KMS-11 (cell line): ENCODE results near the gene ALPK1.

ENCODE experiments used
- H2AFZ ChIP-seq: fragments of 200-600 bp; sonication (generic); 2 replicates; pipeline ENCODE4 v1.6.1; 2016; ENCODE audit warnings: antibody characterized with exemption, mixed run types, low read depth
- H3K27ac ChIP-seq: fragments of 200-600 bp; sonication (generic); 2 replicates; pipeline ENCODE4 v1.6.1; 2016; ENCODE audit warnings: mild to moderate bottlenecking, mixed run types
- H3K27me3 ChIP-seq: fragments of 200-600 bp; sonication (generic); 2 replicates; pipeline ENCODE4 v1.6.1; 2017; ENCODE audit warnings: mild to moderate bottlenecking, low read depth, mixed run types, moderate library complexity; ENCODE audit not compliant: insufficient read depth
- H3K36me3 ChIP-seq: fragments of 200-600 bp; sonication (generic); 2 replicates; pipeline ENCODE4 v1.6.1; 2017; ENCODE audit warnings: mild to moderate bottlenecking, mixed run types; ENCODE audit not compliant: insufficient read depth
- H3K4me1 ChIP-seq: fragments of 200-600 bp; sonication (generic); 2 replicates; pipeline ENCODE4 v1.6.1; 2016; ENCODE audit warnings: mild to moderate bottlenecking, low read depth, mixed run types; ENCODE audit not compliant: poor library complexity, severe bottlenecking
- H3K4me2 ChIP-seq: fragments of 200-600 bp; sonication (generic); 2 replicates; pipeline ENCODE4 v1.7.0; 2016; ENCODE audit warnings: mild to moderate bottlenecking, mixed run types
- H3K4me3 ChIP-seq: fragments of 200-600 bp; sonication (generic); IDR thresholded peaks from 2 replicates; pipeline ENCODE4 v1.6.1; 2017; ENCODE audit warnings: low read depth, low read length, mixed read lengths; ENCODE audit not compliant: insufficient read depth
- H3K79me2 ChIP-seq: fragments of 200-600 bp; sonication (generic); 2 replicates; pipeline ENCODE4 v1.6.1; 2016; ENCODE audit warnings: low read depth, mixed run types; ENCODE audit not compliant: insufficient read depth
- H3K9ac ChIP-seq: fragments of 200-600 bp; sonication (generic); 2 replicates; pipeline ENCODE4 v1.6.1; 2016; ENCODE audit warnings: mild to moderate bottlenecking, mixed run types
- H4K20me1 ChIP-seq: fragments of 200-600 bp; sonication (generic); 2 replicates; pipeline ENCODE4 v1.6.1; 2016; ENCODE audit warnings: mild to moderate bottlenecking, mixed run types; ENCODE audit not compliant: insufficient read depth
- TF ChIP-seq, protein P1 (sequence below): fragments of 200-600 bp; sonication (generic); conservative IDR thresholded peaks from 2 replicates; pipeline ENCODE4 v1.6.1; 2017; ENCODE audit warnings: low read depth, mild to moderate bottlenecking, antibody characterized with exemption, low read length, moderate library complexity, mixed read lengths

Gene ALPK1

DNA sequence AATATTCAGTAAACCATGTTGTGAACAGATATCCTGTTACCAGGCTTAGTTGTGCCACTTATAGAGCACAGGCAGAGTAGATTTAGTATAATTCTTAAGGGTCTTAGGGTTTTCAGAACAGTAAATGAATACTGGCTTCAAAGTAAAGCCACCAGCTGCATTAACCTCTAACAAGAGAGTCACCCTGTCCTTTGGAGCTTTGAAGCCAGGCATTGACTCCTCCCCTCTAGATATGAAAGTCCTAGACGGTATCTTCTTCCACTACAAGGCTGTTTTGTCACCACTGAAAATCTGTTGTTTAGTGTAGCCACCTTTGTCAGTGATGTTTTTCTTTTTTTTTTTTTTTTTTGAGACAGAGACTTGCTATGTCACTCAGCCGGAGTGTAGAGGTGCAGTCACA lies 77.7 kb downstream of the ALPK1 start:
- H3K4me3 ChIP-seq = no peak overlapping the region
- H3K79me2 ChIP-seq = no peaks in the 10 kb centered on the region
- H3K27me3 ChIP-seq = no peaks in the 10 kb centered on the region
- TF ChIP-seq, protein P1, sequence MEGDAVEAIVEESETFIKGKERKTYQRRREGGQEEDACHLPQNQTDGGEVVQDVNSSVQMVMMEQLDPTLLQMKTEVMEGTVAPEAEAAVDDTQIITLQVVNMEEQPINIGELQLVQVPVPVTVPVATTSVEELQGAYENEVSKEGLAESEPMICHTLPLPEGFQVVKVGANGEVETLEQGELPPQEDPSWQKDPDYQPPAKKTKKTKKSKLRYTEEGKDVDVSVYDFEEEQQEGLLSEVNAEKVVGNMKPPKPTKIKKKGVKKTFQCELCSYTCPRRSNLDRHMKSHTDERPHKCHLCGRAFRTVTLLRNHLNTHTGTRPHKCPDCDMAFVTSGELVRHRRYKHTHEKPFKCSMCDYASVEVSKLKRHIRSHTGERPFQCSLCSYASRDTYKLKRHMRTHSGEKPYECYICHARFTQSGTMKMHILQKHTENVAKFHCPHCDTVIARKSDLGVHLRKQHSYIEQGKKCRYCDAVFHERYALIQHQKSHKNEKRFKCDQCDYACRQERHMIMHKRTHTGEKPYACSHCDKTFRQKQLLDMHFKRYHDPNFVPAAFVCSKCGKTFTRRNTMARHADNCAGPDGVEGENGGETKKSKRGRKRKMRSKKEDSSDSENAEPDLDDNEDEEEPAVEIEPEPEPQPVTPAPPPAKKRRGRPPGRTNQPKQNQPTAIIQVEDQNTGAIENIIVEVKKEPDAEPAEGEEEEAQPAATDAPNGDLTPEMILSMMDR = no peak
- H3K4me2 ChIP-seq = no peak overlapping the region
- H3K27ac ChIP-seq = no peak overlapping the region
- H2AFZ ChIP-seq = no peak overlapping the region
- H3K36me3 ChIP-seq = no peaks in the 10 kb centered on the region
- no peaks in the 10 kb centered on the region for H4K20me1 ChIP-seq
- no peak overlapping the region for H3K9ac ChIP-seq
- H3K4me1 ChIP-seq = peaks cover 6% of the 10 kb centered on the region

DNA sequence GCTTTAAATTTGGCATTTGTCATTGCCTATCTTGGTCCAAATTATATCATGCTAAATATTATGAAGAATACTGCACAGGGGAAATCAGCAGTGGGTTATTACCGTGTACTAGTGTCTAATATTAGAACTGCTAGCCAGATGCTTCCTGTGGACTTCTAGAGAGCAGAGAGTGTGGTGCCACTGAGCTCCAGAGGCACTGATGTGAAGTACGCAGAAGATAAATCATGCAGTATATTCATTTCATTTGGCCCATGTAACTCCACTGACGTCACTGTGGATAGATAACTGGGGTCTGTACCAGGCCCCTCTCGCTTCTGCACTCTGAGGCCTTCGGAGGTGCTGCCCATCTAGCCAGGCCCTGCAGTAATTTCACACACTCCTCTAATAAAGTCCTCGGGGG lies 80.0 kb downstream of the ALPK1 start:
- H3K9ac ChIP-seq = no peak overlapping the region
- H3K79me2 ChIP-seq = no peaks in the 10 kb centered on the region
- TF ChIP-seq, protein P1 = no peak
- no peak overlapping the region for H3K4me2 ChIP-seq
- no peak overlapping the region for H2AFZ ChIP-seq
- no peak overlapping the region for H3K4me3 ChIP-seq
- H4K20me1 ChIP-seq = no peaks in the 10 kb centered on the region
- no peaks in the 10 kb centered on the region for H3K27me3 ChIP-seq
- H3K27ac ChIP-seq = no peak overlapping the region
- no peaks in the 10 kb centered on the region for H3K36me3 ChIP-seq
- H3K4me1 ChIP-seq = peaks cover 6% of the 10 kb centered on the region

DNA sequence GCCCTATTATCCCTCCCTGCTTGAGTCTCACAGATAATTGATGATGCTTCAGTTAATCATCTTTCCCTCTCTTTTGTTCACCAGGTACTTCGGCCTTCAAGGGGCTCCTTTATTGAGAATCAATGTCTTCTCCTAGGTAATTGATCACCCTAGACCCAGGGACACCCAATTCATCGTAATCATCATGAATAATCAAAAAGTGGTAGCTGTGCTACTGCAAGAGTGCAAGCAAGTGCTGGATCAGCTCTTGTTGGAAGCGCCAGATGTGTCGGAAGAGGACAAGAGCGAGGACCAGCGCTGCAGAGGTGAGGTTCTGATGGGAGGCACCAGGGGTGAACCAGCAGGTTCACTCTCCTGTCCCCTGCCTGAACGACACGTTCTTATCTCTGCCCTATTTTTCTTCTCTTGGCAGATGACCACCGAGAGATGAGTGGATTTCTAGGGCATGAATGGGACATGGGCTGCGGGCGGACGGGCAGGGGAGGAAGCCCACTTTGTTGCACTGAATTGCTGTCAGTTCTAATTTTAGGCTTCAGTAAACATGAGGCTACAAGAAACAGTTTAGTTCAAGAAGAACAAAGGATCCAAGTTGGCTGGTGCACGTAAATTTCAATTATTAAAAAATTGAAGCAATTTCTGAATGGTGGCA lies 80.5 kb downstream of the ALPK1 start:
- Histone ChIP-seq H3K4me3 (no peak overlapping the region), H3K27me3 (no peaks in the 10 kb centered on the region), H3K27ac (no peak overlapping the region), H3K79me2 (no peaks in the 10 kb centered on the region), H3K9ac (no peak overlapping the region), H3K4me1 (peaks cover 6% of the 10 kb centered on the region), H3K36me3 (no peaks in the 10 kb centered on the region), H2AFZ (no peak overlapping the region), H3K4me2 (no peak overlapping the region), H4K20me1 (no peaks in the 10 kb centered on the region)
- TF ChIP-seq, protein P1 = no peak

DNA sequence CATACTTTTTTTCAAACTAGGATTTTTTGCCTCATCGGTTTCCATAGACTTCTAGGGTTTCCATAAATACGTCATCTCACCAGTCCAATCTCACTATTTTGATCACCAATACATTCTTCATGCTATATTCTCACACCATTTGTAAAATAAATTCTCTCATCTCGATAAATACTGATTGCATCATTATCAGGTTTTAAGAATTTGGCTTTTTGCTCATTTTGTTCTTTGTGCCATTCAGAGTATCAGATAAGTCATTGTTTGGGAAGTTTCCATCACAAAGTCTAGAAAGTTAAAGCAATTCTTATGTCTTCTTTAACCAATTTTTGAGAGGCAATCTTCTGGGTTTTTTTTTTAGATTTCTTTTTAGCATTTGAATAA lies 81.1 kb downstream of the ALPK1 start:
- TF ChIP-seq, protein P1 = no peak
- peaks cover 6% of the 10 kb centered on the region for H3K4me1 ChIP-seq

More for the DNA sequence above, 81.1 kb downstream of the ALPK1 start:
- Histone ChIP-seq H3K36me3 (no peaks in the 10 kb centered on the region), H3K4me3 (no peak overlapping the region), H3K27me3 (no peaks in the 10 kb centered on the region), H2AFZ (no peak overlapping the region), H3K27ac (no peak overlapping the region), H4K20me1 (no peaks in the 10 kb centered on the region), H3K4me2 (no peak overlapping the region), H3K9ac (no peak overlapping the region), H3K79me2 (no peaks in the 10 kb centered on the region)
